HG02884 (cell line): ENCODE data around the gene TCEA2.

ENCODE experiments used
- ATAC-seq: cut with Tn5 transposase; IDR thresholded peaks from one replicate; pipeline ENCODE4 v1.9.1; 2021; ENCODE audit warnings: mild to moderate bottlenecking, moderate library complexity; ENCODE audit not compliant: unreplicated experiment

Gene TCEA2

DNA sequence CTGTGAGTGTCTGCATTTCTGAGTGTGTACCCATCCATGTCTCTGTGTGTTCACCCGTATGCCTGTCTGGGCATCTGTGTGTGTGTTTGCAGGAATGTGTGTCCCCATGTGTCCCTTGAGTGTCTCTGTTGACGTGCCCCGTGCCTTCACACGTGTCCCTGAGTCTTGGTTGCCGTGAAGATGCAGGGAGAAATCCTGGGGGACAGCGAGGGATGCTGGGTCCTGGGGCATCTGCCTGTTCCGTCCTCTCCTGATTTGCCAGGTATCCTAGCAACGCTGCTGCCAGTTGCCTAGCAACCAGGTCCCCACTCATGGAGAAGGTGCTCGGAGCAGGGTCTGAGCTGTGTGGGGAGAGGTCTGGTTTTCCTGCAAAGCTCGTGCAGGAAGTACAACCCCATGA lies 27.2 kb downstream of the TCEA2 start:
- ATAC-seq: no peak

DNA sequence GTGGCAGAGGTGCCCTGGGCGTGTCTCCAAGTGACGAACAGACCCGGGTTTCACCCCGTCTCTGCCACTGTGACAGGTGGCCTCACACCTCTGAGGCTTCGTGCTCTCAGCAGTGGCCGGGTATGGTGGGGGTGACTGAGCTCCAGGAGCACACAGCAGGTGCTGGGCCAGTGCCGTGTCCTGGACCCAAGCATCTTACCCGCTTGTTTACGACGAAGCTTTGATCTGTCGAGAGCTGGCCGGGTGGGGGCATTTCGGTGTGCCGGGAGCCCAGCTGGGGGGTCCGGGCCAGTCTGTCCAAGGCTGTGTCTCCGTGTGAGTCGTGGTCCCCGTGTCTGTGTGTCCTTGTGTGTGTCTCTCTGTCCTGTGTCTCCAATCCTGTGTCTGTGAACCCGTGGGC lies 28.3 kb downstream of the TCEA2 start:
- ATAC-seq: no peak

DNA sequence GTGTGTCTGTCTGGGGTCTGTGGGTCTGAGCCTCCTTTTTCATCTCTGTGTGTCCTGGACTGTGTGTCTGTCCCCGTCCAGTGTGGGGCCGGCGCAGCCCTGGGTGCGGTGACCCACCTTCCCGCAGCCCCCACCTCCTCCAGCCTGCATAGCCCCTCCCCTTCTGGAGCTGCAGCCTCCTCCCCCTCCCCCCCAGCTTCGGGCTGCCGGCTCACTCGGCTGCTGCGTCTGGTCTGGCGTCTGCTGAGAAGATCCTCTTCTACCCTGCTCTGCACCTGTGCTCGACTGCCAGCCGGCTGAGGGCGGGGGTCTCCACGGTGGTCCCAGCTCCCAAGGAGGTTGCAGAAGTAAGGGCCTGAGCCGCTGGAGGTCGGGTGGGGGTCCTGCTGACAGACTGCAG lies 28.8 kb downstream of the TCEA2 start:
- ATAC-seq: no peak

DNA sequence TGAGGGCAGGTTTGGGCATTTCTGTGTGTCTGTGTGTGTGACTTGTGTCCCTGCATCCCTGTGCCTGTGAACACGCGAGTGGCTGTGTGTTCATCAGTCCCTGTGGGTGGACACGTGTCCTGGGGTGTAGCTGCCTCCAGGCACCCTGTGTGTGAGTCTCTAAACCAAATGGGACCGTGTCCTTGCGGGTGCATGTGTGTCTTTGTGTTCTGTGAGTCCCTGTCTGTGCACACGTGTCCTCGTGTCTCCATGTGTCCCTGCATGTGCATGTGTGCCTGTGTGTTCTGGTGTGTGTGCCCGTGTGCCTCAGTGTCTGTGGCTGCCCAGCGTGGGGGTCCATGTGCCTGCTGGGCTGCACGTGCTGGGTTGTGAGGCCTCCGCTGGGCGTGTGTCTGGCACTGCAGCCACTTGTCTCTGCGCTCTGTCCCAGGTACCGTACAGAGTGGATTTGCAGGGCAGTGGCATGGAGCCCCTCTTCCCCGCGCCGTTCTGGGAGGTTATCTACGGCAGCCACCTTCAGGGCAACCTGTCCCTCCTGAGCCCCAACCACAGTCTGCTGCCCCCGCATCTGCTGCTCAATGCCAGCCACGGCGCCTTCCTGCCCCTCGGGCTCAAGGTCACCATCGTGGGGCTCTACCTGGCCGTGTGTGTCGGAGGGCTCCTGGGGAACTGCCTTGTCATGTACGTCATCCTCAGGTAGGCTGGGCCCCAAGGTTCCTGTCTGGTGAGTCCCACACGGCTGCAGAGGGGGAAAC lies 29.4 kb downstream of the TCEA2 start:
- ATAC-seq: no peak

DNA sequence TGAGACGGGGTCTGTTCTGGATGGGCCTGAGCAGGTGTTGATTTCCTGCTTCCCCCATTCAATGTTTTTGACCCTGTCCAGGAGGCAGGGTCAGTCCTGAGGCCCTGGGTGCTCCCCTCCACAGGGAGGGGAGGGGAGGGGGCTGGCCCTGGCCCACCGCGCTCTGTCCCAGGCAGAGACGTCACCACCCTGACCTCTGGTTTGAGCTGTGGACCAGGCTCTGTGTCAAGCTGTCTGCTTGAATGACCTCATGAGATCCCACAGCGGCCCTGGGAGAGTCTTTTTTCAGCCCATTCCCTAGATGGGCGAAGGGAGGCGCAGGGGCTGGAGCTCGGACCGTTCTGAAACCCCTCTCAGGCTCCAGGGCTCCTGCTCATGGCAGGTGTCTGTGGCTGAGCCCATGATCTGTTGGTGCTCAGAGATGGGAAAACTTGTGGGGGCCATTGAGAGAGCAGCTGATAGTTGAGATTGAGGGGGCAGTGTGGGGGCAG lies 30.1 kb downstream of the TCEA2 start:
- ATAC-seq: no peak

DNA sequence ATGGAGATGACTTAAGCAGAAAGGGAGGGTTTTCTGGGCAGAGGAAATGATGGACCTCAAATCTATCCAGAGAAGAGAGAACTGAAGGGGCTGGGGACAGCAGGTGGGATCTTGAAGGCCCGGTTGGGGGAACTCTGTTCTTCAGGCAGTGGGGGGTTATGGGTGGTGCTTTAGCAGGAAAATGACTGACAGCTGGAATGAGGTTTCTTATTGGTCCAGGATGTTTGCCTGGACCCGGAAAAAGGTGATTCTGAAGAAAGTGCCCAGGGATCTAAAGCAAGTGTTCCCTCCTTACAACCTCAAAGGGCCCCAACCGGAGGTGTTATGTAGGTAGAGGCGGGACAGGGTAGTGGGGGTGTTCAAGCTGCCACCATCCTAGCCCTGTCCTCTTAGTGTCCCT lies 32.5 kb downstream of the TCEA2 start:
- no peak for ATAC-seq

DNA sequence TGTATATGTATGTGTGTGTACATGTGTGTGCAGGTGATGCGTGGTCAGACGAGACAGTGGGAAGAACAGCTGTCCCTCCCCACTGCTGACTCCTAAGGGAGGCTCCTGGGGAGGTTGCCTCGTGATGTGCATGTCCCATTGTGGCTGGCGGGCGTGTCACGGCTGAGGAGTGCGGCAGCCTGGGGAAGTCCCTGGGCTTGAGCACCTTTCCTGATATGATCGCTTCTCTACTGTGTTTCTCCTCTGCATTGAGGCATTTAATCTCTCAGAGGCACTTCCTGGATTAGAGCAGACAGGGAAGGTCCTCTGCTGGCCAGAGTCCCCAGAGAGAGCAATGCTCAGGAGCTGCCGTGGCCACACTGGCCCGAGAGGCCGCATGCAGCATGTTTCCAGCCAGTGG lies 32.9 kb downstream of the TCEA2 start:
- ATAC-seq: no peak

DNA sequence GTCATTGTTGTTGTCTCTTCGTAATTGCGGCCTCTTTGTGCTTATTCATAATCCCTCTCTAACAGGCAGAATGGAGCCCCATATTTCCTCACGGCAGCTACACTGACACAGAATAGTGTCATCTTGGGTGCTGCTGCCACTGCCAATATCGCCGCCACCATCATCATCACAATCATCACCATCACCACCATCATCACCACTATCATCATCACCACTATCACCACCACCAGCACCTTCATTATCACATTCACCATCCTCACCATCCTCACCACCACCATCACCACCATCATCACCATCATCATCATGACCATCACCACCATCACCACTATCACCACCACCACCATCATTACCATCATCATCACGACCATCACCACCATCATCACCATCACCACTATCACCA lies 33.5 kb downstream of the TCEA2 start:
- ATAC-seq: no peak

DNA sequence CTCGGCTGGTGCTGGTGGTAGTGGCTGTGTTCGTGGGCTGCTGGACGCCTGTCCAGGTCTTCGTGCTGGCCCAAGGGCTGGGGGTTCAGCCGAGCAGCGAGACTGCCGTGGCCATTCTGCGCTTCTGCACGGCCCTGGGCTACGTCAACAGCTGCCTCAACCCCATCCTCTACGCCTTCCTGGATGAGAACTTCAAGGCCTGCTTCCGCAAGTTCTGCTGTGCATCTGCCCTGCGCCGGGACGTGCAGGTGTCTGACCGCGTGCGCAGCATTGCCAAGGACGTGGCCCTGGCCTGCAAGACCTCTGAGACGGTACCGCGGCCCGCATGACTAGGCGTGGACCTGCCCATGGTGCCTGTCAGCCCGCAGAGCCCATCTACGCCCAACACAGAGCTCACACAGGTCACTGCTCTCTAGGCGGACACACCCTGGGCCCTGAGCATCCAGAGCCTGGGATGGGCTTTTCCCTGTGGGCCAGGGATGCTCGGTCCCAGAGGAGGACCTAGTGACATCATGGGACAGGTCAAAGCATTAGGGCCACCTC lies 35.5 kb downstream of the TCEA2 start:
- ATAC-seq: no peak

DNA sequence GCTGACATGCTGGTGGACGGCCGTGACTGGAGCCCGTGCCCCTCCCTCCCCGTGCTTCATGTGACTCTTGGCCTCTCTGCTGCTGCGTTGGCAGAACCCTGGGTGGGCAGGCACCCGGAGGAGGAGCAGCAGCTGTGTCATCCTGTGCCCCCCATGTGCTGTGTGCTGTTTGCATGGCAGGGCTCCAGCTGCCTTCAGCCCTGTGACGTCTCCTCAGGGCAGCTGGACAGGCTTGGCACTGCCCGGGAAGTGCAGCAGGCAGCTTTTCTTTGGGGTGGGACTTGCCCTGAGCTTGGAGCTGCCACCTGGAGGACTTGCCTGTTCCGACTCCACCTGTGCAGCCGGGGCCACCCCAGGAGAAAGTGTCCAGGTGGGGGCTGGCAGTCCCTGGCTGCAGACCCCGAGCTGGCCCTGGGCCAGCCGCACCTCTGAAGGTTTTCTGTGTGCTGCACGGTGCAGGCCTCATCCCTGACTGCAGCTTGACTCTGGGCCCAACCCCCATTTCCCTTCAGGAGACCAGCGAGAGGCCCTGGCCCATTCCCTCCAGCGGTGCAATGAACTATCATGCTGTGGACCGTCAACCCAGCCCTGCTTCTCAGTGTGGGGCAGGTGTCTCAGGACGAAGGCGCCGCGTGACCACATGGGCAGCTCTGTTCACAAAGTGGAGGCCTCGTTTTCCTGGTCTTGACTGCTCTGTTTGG lies 36.2 kb downstream of the TCEA2 start:
- no peak for ATAC-seq

DNA sequence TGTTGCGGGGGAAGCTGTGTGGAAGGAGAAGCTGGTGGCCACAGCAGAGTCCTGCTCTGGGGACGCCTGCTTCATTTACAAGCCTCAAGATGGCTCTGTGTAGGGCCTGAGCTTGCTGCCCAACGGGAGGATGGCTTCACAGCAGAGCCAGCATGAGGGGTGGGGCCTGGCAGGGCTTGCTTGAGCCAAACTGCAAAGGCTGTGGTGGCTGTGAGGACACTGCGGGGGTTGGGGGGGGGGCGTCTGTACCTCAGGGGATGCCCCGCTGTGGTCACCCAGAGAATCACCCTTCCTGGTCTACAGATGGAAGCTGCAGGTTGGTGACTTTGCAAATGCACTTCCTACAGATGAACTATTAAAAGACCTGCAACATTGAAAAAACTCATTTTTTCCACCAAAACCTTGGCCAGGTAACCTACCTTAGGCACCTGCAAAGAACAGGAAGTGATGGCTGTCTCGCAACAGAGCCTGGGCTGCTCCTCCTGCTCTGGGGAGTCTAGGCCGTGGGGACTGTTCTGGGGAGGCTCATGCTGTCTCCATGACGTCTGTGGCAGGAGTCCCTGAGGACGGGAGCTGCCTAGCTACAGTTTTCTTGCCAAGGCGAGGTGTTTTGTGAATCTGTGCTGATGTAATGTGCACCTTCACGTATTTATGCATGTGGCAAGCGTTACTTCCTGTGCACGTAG lies 37.0 kb downstream of the TCEA2 start:
- no peak for ATAC-seq

DNA sequence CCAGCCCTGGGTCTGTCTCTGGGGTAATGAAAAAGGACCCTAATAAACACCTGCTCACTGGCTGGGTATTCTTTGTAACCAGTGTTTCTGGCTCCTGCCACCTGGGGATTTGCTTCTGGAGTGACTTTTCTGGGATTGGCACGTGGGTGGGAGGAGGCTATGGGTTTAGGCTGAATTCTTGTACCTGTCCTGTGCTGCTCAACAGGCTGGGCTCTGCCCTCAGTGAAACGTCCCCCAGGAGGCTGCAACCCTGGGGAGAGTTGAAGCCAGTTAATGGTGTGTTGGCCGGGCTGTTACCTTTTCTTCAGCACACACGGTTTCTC lies 37.5 kb downstream of the TCEA2 start:
- no peak for ATAC-seq

DNA sequence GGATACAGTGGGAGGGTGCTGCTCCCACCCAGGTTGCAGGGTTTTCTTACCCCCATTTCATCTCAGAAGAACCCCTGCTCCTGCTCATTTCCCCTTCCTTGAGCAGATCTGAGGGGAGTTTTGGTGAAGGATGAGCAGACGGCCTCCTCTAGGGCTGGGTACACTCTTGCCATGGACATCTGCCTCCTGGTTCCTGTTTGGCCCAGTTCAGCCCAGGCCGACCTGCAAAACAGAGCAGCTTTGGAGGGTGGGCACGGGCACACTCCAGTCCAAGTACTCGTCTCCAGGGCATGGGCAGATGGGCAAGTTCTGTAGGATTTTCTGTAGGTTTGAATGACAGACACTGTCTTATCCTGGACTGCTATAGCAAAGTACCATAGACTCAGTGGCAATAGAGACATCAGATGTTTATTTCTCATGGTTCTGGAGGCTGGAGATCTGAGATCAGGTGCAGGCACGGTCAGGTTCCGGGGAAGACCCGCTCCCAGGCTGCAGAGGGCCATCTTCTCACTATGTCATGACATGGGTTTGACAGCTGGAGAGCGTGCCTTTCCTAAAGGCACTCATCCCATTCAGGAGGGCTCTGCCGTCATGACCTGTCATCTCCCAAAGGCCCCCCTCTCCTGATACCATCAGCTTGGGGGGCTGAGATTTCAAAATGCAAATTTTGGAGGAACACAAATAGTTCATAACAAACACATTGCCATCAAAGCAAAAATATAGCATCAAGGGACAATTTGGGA lies 38.1 kb downstream of the TCEA2 start:
- ATAC-seq: no peak

DNA sequence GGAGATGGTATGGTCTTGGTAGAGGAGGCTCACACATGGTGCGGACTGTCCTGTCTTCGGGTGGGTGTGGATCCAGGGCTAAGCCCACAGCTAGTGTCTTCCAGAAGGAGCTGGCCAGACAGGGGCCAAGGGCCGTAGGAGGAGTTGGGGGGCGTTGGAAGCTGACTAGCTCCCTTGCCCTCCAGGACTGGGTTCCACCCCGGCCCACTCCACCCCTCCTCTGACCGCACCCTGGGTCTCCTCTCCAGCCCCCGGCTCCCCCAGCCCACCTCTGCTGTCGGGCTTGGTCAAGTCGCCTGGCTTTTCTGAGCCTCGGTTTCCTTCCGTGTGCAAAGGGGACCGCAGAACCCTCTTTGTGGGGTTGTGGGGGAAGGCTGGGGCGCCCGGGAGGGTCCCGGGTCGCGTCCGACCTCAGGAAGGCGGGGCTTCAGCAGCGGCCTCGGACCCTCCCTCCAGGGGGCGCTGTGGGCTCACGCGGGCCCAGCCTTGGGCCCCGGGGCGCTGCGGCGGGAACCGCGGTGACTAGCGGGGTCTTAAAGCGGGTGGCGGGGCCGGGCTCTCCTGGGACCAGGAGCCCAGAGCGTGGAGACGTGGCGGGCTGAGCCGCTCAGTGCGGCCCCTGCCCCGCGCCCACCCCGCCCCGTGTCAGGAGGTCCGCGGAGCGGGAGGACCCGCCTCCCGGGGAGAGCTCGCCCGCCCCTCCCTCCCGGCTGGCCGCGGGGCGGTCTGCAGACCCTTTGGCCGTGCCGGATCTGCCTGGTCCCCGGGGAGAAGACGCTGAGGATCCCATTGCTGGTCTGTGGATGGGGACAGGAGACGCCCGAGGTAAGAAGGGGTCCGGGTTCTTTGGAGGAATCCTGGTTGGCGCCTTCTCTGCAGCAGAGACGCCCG lies 39.0 kb downstream of the TCEA2 start:
- no peak for ATAC-seq

DNA sequence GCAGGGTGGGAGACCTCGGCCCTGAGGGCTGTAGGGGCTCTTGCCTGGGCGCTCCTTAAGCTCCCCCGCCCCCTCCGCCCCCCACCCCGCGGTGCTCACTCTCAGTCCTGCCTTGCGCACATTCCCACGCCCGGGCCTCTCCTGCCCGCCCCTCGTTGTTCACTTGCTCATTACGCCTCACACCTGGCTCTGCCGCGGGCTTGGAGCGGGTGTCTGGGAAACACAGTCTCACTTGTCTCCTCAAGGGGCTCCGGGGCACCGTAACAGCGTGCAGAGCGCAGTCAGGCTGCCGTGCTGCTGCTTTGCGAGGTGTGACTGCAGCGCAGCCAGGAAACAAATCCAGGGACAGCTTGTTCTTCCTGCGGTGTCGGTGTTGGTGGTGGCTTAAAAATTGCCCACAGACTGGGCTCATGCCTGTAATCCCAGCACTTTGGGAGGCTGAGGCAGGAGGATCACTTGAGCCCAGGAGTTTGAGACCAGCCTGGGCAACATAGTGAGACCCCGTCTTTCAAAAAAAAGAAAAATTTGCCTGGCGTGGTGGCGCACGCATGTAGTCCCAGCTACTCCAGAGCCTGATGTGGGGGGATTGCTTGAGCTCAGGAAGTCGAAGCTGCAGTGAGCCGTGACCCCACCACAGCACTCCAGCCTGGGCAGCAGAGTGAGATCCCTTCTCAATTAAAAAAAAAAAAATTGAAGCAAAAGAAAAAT lies 39.8 kb downstream of the TCEA2 start:
- ATAC-seq: no peak

DNA sequence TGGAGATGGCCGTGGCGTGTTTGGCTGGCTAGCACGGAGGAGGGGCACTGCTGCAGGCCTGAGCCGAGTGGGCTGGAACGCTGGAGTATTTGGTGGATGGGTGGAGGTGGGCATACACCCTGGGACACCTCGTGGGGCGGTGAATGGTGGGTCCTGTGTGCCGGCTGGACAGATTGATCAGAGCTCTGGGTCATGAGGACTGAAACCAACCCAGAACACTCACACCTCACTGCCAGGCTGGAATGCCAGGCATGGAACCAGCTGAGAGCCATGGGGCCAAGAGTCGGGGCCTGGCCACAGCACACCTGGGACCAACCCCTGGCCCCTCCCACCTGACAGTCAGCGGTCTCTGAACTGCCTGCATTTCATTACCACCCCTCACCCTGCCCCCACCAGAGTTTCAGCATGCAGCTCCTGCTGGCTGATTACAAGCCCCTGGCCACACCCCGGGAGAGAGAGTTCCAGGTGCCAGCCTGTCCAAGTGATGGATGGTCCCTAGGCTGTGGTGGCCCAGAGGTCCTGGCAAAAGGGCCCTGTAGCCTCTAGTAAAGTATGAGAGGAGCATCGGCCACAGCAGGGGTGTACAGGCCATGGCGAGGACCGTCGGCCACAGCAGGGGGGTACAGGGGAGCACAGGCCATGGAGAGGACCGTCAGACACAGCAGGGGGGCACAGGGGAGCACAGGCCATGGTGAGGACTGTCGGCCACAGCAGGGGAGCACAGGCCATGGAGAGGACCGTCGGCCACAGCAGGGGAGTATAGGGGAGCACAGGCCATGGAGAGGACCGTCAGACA lies 41.1 kb downstream of the TCEA2 start:
- ATAC-seq: no peak

DNA sequence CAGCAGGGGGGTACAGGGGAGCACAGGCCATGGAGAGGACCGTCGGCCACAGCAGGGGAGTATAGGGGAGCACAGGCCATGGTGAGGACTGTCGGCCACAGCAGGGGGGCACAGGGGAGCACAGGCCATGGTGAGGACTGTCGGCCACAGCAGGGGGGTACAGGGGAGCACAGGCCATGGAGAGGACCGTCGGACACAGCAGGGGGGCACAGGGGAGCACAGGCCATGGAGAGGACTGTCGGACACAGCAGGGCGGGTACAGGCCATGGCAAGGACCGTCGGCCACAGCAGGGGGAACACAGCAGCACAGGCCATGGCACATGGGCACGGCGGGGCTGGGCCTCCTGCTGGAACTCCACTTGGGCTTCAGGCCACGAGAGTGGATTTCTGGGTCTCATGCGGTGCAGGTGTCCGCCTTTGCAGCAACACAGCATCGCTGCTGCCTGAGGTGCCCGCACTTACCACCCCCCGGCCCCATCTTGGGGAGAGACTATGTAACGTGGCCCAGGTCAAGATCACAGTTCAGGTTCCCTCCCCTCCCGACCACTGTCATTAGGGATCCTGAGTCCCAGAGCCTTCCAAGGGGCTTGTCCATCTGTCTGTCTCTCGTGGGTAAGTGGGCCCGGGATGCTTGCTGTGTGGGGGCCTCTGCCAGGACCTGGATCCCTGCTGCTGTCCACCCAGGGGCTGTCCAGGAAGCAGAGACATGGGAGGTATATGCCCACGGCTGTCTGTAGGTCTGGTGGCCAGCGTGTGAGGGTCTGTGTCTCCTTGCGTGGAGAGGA lies 41.9 kb downstream of the TCEA2 start:
- no peak for ATAC-seq

DNA sequence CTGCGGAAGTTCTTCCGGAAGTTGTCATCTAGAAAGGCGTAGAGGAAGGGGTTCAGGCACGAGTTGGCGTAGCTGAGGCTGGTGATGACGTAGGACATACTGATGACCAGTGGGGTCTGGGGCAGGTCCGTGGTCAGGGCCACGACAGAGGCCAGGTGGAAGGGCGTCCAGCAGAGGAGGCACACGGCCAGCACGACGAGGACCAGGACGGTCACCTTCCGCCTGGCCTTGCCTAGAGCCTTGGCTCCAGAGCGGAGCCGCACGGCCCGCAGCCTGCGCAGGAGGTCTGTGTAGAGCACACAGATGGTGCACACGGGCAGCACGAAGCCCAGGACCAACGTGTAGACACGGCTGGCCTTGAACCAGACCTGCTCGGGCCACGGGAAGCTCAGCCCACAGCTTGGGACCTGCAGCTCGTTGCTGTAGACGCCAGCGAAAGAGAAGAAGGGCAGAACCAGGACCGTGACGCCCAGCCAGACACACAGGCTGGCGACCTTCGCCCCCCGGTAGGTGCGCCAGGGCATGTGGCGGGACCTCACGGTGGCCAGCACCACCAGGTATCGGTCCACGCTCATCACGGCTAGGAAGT lies 42.9 kb downstream of the TCEA2 start:
- no peak for ATAC-seq
